NCI-H2107 (cell line): ENCODE results near the gene WASHC3.
"Not testable (repeated sequence)": the region's sequence is repeated elsewhere in the genome, so short reads cannot be mapped to it uniquely, and the experiment has no call there.

Experiments used
- DNase-seq: peaks from one replicate; lab custom pipeline; 2025; lab: John Stamatoyannopoulos, UW

Gene WASHC3

GRCh38 chr12:102050660-102051430 is 10.9 kb downstream of the WASHC3 start:
- no peak for DNase-seq

- no peak for DNase-seq
Measured at GRCh38 chr12:102043928-102044327, 17.9 kb downstream of the WASHC3 start.

DNA sequence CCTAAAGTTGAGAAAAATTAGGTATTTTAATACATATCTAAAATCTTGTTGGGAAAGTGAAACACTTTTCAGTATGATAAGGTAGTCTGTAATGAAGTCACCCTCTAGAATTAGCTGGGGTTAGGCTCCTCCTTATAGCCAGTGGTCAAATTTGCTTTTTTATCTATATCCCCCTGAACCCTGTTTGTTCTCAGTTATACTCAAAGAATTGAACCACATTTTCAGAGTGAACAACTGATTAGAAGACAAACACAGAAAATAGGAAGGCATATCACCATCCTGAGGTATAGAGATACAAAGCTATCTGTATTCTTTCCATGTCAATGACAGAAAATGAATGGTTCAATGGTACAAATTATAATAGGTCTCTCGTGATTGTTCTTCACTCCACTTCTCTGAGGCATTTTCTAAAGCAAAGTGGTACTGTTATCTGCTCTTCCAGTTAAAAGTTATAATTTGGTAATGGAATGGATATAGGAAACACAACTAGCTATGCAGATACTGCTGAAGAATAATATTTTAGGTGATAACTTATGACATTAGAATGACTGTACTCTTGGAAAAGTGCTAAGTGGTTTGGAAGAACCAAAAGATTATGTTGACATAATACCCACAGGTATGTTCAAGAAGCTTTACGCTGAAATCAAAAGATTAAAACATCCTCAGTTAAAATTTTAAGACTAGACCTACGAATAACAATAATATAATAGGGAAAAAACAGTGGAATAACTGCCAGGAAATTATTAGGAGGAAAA is 27.6 kb downstream of the WASHC3 start:
- DNase-seq: no peak

GRCh38 chr12:102031852-102032251 is 29.9 kb downstream of the WASHC3 start:
- DNase-seq: no peak

- no peak for DNase-seq
Measured at GRCh38 chr12:102029141-102029540, 32.6 kb downstream of the WASHC3 start.

- no peak for DNase-seq
Measured at GRCh38 chr12:102026728-102027127, 35.1 kb downstream of the WASHC3 start.

DNA sequence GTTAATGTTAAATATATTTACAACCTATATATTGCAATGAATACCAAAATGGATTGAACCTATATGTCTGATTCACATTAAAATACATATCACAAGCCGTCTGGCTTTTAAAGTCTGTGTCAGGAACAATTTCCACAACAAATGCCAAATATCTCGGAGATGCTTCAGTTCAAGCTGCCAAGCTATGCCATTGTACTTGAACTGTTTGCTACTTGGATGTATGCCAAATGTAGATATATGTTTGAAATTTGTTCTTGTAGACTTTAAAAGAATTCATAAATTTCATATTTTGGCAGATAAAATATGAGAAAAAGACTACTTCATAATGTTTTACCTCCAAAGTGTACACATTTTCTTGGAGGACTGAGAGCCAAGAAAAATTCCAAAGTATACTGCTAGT is 37.0 kb downstream of the WASHC3 start:
- DNase-seq: no peak

DNA sequence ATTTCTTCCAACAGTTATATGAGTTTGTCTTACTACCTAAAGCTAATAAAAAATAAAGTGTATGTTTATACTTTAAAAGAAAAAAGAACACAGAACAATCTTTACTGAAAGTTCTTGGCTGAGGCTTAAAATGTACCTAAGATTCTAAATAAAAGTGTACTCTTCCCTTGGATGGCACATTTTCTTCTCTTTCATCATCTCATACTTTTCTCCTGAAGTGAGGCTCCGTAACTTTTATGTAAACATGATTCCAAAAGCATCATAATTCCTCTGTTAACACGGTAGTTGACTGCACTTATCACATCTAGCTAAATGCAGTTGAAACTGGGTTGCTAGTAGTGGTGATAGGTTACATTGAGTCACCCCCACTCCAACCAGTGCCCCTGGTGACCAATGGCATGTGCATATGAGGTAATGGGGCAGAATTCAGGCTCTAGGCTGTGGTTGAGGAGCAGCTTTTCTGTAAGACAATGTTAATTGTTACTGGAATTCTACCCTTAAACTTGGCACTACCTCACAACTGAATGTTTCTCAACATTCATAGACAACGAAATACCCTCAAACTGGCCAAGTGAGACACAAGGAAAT is 38.4 kb downstream of the WASHC3 start:
- no peak for DNase-seq

DNA sequence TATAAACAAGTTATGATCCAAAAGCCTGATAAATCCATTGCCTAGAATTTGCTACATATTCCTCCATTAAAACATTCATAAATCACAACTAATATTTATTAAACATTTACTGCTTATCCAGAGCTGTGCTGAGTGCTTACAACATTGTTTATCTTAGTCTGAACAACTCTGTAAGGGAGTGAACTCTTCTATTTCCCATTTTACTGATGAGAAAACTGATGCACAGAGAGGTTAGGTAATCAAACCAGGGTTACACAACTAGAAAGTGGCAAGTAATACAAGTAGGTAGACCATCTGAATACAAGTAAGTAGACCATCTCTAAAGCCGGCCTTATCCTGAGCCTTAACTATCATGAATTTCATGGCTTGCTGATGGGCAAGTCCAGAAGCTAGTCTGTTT is 39.5 kb downstream of the WASHC3 start:
- no peak for DNase-seq

DNA sequence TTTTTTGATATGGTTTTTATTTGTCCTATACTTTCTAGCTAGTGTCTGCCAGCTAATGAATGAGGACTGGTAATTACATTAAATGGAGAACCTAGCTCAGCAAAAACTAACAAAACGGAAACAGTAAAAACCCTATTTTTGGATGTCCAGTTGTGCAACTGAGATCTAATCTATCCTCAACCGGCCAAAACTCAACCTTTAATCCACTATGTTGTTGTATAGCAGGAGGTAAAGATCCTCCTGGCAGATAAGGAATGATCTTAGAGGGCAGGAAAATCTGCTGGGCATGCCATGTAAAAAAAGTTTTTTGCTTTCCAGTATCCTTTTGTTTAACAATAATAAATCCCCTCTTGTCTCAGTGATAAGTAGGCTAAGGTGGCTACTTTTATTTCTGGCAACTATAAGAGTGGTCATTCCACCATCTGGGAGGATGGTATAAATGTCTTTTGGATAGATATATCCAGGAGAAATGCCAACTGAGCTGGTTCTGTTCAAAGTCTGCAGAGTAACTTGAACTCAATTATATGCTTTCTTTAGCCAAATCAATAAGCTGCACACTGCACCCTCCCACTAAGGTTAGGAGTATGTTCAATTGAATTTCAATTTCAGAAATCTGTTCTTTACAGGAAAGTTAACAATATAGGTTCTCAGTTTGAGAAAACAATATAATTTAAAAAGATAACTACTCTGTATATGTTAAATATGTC is 40.1 kb downstream of the WASHC3 start:
- no peak for DNase-seq

- DNase-seq: not testable (repeated sequence)
Measured at GRCh38 chr12:102018607-102019006, 43.2 kb downstream of the WASHC3 start.

GRCh38 chr12:102016472-102016871 is 45.3 kb downstream of the WASHC3 start:
- no peak for DNase-seq

GRCh38 chr12:102010265-102010994 is 51.4 kb downstream of the WASHC3 start:
- no peak for DNase-seq

DNA sequence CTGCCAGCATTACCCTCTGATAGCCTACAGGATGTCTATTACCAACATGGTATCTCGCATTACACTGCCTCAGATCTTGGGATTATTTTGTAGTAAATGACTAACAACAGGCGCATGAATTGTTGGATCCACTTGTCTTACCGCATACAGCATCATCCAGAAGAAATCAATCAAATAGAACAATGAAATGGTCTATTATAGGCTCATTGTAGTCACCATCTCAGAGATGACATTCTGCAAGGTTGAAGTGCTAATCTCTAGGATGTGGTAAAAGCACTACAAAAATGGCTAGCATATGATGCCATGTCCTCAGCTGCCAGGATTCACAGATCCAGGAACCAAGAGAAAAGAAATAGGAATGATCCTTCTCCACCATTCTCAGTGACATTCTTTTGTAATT is 52.0 kb downstream of the WASHC3 start:
- no peak for DNase-seq

DNA sequence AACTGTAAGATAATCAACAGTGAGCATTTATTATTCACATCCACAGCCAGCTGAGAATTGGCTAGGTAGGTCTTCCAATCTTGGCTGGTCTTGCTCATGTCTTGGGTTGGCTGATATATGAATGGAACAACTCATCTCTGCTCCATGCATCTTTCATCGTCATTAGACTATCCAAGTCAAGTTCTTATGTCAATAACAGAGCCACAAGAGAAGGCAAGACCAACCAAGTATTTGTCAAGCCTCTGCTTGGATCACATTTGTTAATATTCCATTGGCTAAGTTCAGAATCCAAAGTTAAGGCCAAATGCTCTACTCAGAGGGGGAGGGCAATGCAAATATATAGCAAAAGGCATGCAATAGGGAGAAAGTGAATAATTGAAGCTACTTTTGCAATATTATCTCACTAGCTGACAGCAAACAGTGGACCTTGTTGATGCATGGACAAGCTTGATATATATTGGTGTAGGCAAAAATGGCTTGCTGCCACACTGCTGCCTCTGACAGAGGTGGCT is 53.1 kb downstream of the WASHC3 start:
- DNase-seq: no peak

DNA sequence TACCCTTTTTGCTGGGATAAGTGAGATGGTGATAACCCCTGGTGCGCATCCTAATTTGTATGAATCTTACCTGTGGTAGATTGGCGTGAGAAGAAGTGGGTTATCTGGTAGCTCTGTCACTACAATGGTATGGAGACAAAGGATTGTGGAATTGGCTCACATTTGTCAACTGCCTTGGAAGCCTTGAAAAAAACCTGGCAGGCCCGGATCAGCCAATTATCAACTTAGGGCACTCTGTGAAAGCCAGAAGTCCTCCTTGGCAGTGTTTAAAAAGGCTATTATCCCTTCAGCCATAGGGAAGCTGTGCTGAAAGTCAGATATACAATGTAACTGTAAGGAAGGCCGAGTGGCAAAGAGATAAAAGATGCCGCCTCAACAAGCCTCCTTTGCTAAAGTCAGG is 56.5 kb downstream of the WASHC3 start:
- no peak for DNase-seq

DNA sequence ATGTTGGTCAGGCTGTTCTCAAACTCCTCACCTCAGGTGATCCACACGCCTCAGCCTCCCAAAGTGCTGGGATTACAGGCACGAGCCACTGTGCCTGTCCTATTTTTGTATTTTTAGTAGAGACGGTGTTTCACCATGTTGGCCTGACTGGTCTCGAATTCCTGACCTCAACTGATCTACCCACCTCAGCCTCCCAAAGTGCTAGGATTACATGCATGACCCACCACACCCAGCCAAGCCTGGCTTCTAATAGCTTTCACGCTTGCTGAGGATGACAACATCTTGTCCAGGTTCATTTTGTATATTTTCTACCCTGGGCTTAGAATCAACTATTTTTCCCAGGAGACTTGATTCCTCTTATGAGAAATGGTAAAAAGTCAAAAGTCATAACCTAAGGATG is 64.7 kb downstream of the WASHC3 start:
- DNase-seq: no peak

- DNase-seq: no peak
Measured at GRCh38 chr12:101995684-101996083, 66.1 kb downstream of the WASHC3 start.

GRCh38 chr12:101992091-101992490 is 69.7 kb downstream of the WASHC3 start:
- DNase-seq: no peak

GRCh38 chr12:101982307-101982706 is 79.5 kb downstream of the WASHC3 start:
- DNase-seq: no peak

DNA sequence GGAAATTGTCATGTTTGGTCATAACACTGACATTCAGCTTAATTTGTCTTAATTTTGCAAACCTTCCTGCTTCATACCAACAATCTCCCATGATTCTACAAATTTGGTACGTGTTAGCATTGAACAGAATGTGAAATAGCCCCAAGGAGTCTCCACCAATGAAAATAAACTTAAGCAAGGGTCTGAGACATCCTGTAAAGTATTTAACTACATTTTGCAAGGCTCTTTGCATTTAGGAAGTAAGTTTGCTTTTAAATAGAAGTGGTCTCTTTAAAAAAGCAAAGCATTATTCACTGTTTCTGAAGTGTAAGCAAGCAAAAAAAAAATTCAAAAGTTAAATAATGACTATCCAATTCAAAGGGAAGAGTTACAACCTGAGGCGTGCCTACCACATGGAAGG is 79.9 kb downstream of the WASHC3 start:
- DNase-seq: no peak

GRCh38 chr12:101968770-101969169 is 93.0 kb downstream of the WASHC3 start:
- no peak for DNase-seq
